ENCODE data around the gene WDR77.
A peak's percentile ranks its signal among the peaks of the same experiment; 100 is the strongest.

The WDR77 gene

GRCh38 chr1:111452581-111452980 is 3.5 kb upstream of the WDR77 start:
- Histone ChIP-seq H3K9ac (ENCODE audit: low read length) (no peak overlapping the region), H3K9me2 (ENCODE audit: low read depth, low read length) (no peaks in the 10 kb centered on the region), H3K4me3 (ENCODE audit: low read depth, low read length, poor library complexity, severe bottlenecking) (no peak overlapping the region), H3K4me2 (ENCODE audit: low read length) (no peak overlapping the region), H3F3A (ENCODE audit: insufficient read depth, low read length) (no peaks in the 10 kb centered on the region), H3K27ac (ENCODE audit: low read depth, low read length, poor library complexity, severe bottlenecking) (no peak overlapping the region), H4K20me1 (ENCODE audit: insufficient read depth, low read length) (no peaks in the 10 kb centered on the region), H3K27me3 (ENCODE audit: insufficient read depth, low read length) (no peaks in the 10 kb centered on the region), H2AFZ (ENCODE audit: low read length) (no peak overlapping the region), H3K4me1 (ENCODE audit: insufficient read depth, low read length, severe bottlenecking) (peaks cover 35% of the 10 kb centered on the region), H3K36me3 (ENCODE audit: insufficient read depth, low read length) (peaks cover 64% of the 10 kb centered on the region), H3K79me2 (ENCODE audit: insufficient read depth, low read length) (peaks cover 53% of the 10 kb centered on the region), H3K9me3 (ENCODE audit: low read length) (no peaks in the 10 kb centered on the region)
- TF ChIP-seq CTCF (IDR thresholded peaks at IDR 0.05; ENCODE audit: low read length), result no peak
- no peak for TF ChIP-seq EZH2 (IDR thresholded peaks at IDR 0.05; ENCODE audit: borderline replicate concordance, low read length)

- TF ChIP-seq CTCF (IDR thresholded peaks at IDR 0.05; ENCODE audit: low read length), result no peak
- TF ChIP-seq EZH2 (IDR thresholded peaks at IDR 0.05; ENCODE audit: borderline replicate concordance, low read length), result no peak
- H3K4me2 ChIP-seq (ENCODE audit: low read length), result peak overlapping the region; percentile 100
- no peaks in the 10 kb centered on the region for H3K9me3 ChIP-seq (ENCODE audit: low read length)
- H3K27me3 ChIP-seq (ENCODE audit: insufficient read depth, low read length), result no peaks in the 10 kb centered on the region
- H3K9me2 ChIP-seq (ENCODE audit: low read depth, low read length), result no peaks in the 10 kb centered on the region
- H3K4me1 ChIP-seq (ENCODE audit: insufficient read depth, low read length, severe bottlenecking), result peaks cover 50% of the 10 kb centered on the region
- peak overlapping the region; percentile 99 for H3K4me3 ChIP-seq (ENCODE audit: low read depth, low read length, poor library complexity, severe bottlenecking)
- H3K9ac ChIP-seq (ENCODE audit: low read length), result peak overlapping the region; percentile 99
- H3F3A ChIP-seq (ENCODE audit: insufficient read depth, low read length), result no peaks in the 10 kb centered on the region
- peaks cover 64% of the 10 kb centered on the region for H3K36me3 ChIP-seq (ENCODE audit: insufficient read depth, low read length)
- H2AFZ ChIP-seq (ENCODE audit: low read length), result no peak overlapping the region
- H3K79me2 ChIP-seq (ENCODE audit: insufficient read depth, low read length), result peaks cover 54% of the 10 kb centered on the region
- no peaks in the 10 kb centered on the region for H4K20me1 ChIP-seq (ENCODE audit: insufficient read depth, low read length)
- H3K27ac ChIP-seq (ENCODE audit: low read depth, low read length, poor library complexity, severe bottlenecking), result peak overlapping the region; percentile 56
Observed at GRCh38 chr1:111450185-111450584, 1.1 kb upstream of the WDR77 start.

GRCh38 chr1:111449703-111450017 is 604 bp upstream of the WDR77 start:
- Histone ChIP-seq H3K27me3 (ENCODE audit: insufficient read depth, low read length) (no peaks in the 10 kb centered on the region), H3K36me3 (ENCODE audit: insufficient read depth, low read length) (peaks cover 64% of the 10 kb centered on the region; the same call in 1 of the 2 replicates), H3K9me2 (ENCODE audit: low read depth, low read length) (no peaks in the 10 kb centered on the region), H3K4me2 (ENCODE audit: low read length) (peak overlapping the region; percentile 100), H3K79me2 (ENCODE audit: insufficient read depth, low read length) (peaks cover 54% of the 10 kb centered on the region), H3F3A (ENCODE audit: insufficient read depth, low read length) (no peaks in the 10 kb centered on the region), H3K27ac (ENCODE audit: low read depth, low read length, poor library complexity, severe bottlenecking) (peak overlapping the region; percentile 56), H3K9ac (ENCODE audit: low read length) (peak overlapping the region; percentile 99), H4K20me1 (ENCODE audit: insufficient read depth, low read length) (no peaks in the 10 kb centered on the region), H2AFZ (ENCODE audit: low read length) (no peak overlapping the region), H3K9me3 (ENCODE audit: low read length) (no peaks in the 10 kb centered on the region), H3K4me1 (ENCODE audit: insufficient read depth, low read length, severe bottlenecking) (peaks cover 47% of the 10 kb centered on the region), H3K4me3 (ENCODE audit: low read depth, low read length, poor library complexity, severe bottlenecking) (peak overlapping the region; percentile 99)
- no peak for TF ChIP-seq EZH2 (IDR thresholded peaks at IDR 0.05; ENCODE audit: borderline replicate concordance, low read length)
- no peak for TF ChIP-seq CTCF (IDR thresholded peaks at IDR 0.05; ENCODE audit: low read length)
